Measurements from ENCODE around the gene TNNI3.
"Not testable (repeated sequence)": the region's sequence is repeated elsewhere in the genome, so short reads cannot be mapped to it uniquely, and the experiment has no call there.

The TNNI3 gene

DNA sequence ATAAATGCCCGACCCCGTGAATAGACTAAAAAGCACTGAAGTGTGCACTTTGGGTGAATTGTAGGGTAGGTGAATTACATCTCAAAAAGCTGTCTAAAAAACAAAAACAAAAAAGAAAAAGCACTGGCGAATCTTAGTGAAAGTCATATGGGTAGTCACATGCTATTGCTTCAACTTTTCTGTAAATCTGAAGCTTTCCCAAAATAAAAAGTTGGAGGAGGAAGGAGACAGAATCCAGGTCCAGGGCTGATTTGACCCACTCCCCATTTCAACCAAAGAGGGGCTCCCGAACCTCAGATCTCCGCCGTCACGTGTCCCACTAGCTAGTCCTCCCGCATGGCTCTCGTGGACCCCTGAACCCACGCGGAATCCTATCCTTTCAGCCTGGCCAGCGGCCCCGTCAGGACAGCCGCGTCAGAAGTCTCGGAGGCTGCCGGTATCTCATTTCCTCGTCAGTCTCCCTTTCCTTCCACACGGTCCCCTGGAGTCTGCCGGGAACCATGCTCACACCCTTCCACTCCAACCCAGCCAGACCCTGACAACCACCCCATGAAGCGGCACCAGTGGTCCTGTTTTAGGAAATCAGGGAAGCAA is 46.2 kb downstream of the TNNI3 start:
- DNase-seq, result no peak

DNA sequence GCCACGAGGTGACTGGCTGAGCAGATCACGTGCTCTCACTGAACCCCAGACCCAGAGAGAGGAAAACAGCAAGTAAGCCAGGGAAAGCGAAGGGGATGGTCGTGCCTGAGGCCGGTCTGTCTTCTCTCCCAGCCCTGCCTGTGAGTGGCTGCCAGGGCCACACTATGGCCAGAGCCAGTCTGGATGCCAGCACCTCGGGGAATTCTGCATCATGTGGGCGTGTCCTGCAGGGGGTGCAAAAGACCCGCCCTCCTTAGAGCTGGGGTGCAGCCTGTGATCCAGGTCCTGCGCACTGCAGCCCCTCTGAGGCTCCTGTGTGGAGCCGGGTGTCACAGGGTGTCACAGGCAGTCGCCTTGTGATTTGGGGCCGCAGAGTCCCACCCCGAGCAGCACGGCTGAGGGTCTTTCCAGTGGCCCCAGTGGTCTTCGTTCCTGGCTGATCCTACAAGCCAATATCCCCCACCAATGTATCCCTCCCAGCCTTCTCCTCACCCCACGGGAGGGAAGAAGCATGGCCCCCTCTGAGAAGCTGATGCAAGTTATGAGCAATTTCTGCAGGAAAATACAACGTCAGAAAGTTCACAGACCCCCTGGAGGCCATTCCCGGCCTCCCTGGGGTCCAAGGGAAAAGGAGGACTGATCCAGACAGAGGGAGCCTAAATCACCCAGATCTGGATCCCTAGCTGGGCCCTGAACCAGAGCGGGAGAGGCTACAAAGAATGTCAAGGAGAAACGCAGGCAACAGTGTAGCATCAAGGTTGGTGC is 47.8 kb downstream of the TNNI3 start:
- DNase-seq, result no peak

DNA sequence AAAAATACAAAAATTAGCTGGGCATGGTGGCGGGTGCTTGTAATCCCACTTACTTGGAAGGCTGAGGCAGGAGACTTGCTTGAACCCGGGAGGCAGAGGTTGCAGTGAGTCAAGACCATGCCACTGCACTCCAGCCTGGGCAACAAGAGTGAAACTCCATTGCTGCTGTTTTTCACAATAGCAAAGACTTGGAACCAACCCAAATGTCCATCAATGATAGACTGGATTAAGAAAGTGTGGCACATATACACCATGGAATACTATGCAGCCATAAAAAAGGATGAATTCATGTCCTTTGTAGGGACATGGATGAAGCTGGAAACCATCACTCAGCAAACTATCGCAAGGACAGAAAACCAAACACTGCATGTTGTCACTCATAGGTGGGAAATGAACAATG is 50.3 kb downstream of the TNNI3 start:
- not testable (repeated sequence) for DNase-seq

GRCh38 chr19:55106591-55106990 is 50.9 kb downstream of the TNNI3 start:
- DNase-seq, result no peak

DNA sequence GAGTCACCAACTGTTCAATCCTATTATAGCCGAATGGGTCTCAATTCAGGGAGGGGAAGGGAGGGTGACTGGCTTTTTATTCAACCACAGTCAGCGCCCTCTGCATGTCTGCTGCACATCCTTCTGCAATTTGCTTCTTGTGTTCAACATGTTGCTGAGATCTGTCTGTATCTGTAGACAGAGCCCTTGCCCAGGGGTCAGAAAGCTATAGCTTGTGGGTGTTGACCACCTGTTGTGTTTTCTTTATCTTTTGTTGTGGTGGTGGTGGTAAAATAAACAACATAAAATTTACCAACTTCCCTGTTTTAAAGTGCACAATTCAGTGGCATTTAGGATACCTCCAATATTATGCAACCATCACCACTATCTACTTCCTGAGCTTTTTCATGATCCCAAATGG is 52.3 kb downstream of the TNNI3 start:
- DNase-seq, result no peak

GRCh38 chr19:55103190-55103589 is 54.3 kb downstream of the TNNI3 start:
- DNase-seq, result no peak
